HepG2 (cell line): ENCODE data around the gene ADIPOR2. TPM values are rescaled to one million over a fixed set of nuclear protein-coding genes. Genes with fewer than 3 reads are reported as not detected.

Experiments
- ETV5 ChIP-seq: IDR thresholded peaks from 2 replicates; pipeline ENCODE4 v1.6.1; 2018; ENCODE audit warnings: missing biosample characterization, missing genetic modification reagents, inconsistent platforms, borderline replicate concordance
- FOXJ3 ChIP-seq: sonication (generic); formaldehyde crosslinking; IDR thresholded peaks from 2 replicates; pipeline ENCODE4 v1.4.0; 2020; ENCODE audit warnings: missing genetic modification reagents, mild to moderate bottlenecking, borderline replicate concordance
- HNF4A ChIP-seq: sonication (generic); formaldehyde crosslinking; IDR thresholded peaks from 2 replicates; pipeline ENCODE4 v1.4.0; 2020; ENCODE audit warnings: missing genetic modification reagents
- KAT7 ChIP-seq: IDR thresholded peaks from 2 replicates; pipeline ENCODE4 v1.6.1; 2018; ENCODE audit warnings: borderline replicate concordance, missing compliant biosample characterization
- RARA ChIP-seq: IDR thresholded peaks from 2 replicates; pipeline ENCODE4 v1.6.1; 2016; ENCODE audit warnings: missing genetic modification reagents, missing compliant biosample characterization
- SOX6 ChIP-seq, 2 experiments: fragments of 450-650 bp in 1 of 2; sonication (generic) in 1 of 2; formaldehyde crosslinking in 1 of 2; IDR thresholded peaks; 2 replicates each; pipeline versions ENCODE4 v1.4.0 to v1.6.1; 2017 to 2020; ENCODE audit warnings: antibody characterized with exemption in 1 of 2, mild to moderate bottlenecking in 1 of 2, missing genetic modification reagents in 1 of 2
- ZNF207 ChIP-seq: fragments of 450-650 bp; IDR thresholded peaks from 2 replicates; pipeline ENCODE4 v1.6.1; 2016; ENCODE audit warnings: antibody characterized with exemption, borderline replicate concordance
- ZNF777 ChIP-seq: sonication (generic); formaldehyde crosslinking; IDR thresholded peaks from 2 replicates; pipeline ENCODE4 v1.4.0; 2020; ENCODE audit warnings: missing genetic modification reagents
- polyA plus RNA-seq, 8 experiments: library from polyadenylated mRNA; depleted of rRNA in 3 of 8; stranded (reverse) in 7 of 8; unstranded in 1 of 8; fragments of >200 nt; fragmentation: Illumina TruSeq in 4 of 8; extraction: Trizol in 4 of 8; gene quantifications; 2 replicates each; pipeline versions ENCODE4 v1.2.1 to v1.2.3, GENCODE V29; 2011 to 2016; ENCODE audit warnings: low read depth in 4 of 8, missing spikeins in 1 of 8, mixed read lengths in 1 of 8; ENCODE audit not compliant: insufficient read depth in 1 of 8
- total RNA-seq, 5 experiments: library from RNA; depleted of rRNA; stranded (reverse); fragments of >200 nt; fragmentation: Illumina TruSeq; extraction: Trizol; gene quantifications; 2 replicates each; pipeline ENCODE4 v1.2.3, GENCODE V29; 2016; ENCODE audit warnings: low read depth in 1 of 5
- TF ChIP-seq, protein P1 (sequence below): sonication (generic); formaldehyde crosslinking; IDR thresholded peaks from 2 replicates; pipeline ENCODE4 v1.4.0; 2020; ENCODE audit warnings: mild to moderate bottlenecking, missing genetic modification reagents
- TF ChIP-seq, protein P2 (sequence below): sonication (generic); formaldehyde crosslinking; IDR thresholded peaks from 2 replicates; pipeline ENCODE4 v1.4.0; 2020; ENCODE audit warnings: missing genetic modification reagents
- TF ChIP-seq, protein P3 (sequence below): sonication (generic); formaldehyde crosslinking; IDR thresholded peaks from 2 replicates; pipeline ENCODE4 v1.5.1; 2020; ENCODE audit warnings: mild to moderate bottlenecking, missing genetic modification reagents, moderate library complexity

Gene ADIPOR2
- total and polyA plus RNA-seq, 2 of the 13 experiments (the other 11 are each of a cell fraction or from before 2014, with no cell fraction given): 35.2 to 52.2 TPM

DNA sequence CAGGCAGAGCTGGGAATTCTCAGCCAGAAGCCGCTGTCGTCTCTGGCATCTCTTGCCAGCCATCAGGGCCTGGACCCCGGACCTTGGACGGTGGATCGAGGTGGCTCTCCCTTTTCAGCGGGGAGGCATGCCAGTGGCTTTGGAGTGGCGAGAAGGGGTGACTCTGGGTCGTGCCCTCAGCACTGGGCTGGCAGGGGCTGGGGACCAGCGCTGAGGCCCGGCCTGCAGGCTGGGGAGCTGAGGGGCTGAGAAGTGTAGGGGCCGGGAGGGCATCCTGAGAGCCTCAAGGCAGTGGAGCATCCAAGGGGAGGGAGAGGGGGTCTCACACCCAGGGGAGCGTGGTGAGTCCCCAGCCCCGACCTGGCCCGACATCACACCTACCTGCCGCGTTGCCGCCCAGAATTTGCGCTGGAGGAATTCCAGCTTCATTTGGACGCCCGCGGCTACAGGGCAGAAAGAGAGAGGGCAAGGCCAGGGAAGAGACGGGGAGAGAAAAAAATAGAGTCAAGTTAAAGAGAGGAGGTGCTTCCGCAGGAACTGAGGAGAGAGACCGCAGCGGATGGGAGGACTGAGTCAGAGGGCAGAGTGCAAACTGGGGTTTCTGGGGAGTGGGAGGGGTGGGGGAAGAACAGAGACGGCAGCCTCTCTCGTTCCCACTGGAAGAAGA is 120.5 kb downstream of the ADIPOR2 start (continued):
- TF ChIP-seq, protein P1, sequence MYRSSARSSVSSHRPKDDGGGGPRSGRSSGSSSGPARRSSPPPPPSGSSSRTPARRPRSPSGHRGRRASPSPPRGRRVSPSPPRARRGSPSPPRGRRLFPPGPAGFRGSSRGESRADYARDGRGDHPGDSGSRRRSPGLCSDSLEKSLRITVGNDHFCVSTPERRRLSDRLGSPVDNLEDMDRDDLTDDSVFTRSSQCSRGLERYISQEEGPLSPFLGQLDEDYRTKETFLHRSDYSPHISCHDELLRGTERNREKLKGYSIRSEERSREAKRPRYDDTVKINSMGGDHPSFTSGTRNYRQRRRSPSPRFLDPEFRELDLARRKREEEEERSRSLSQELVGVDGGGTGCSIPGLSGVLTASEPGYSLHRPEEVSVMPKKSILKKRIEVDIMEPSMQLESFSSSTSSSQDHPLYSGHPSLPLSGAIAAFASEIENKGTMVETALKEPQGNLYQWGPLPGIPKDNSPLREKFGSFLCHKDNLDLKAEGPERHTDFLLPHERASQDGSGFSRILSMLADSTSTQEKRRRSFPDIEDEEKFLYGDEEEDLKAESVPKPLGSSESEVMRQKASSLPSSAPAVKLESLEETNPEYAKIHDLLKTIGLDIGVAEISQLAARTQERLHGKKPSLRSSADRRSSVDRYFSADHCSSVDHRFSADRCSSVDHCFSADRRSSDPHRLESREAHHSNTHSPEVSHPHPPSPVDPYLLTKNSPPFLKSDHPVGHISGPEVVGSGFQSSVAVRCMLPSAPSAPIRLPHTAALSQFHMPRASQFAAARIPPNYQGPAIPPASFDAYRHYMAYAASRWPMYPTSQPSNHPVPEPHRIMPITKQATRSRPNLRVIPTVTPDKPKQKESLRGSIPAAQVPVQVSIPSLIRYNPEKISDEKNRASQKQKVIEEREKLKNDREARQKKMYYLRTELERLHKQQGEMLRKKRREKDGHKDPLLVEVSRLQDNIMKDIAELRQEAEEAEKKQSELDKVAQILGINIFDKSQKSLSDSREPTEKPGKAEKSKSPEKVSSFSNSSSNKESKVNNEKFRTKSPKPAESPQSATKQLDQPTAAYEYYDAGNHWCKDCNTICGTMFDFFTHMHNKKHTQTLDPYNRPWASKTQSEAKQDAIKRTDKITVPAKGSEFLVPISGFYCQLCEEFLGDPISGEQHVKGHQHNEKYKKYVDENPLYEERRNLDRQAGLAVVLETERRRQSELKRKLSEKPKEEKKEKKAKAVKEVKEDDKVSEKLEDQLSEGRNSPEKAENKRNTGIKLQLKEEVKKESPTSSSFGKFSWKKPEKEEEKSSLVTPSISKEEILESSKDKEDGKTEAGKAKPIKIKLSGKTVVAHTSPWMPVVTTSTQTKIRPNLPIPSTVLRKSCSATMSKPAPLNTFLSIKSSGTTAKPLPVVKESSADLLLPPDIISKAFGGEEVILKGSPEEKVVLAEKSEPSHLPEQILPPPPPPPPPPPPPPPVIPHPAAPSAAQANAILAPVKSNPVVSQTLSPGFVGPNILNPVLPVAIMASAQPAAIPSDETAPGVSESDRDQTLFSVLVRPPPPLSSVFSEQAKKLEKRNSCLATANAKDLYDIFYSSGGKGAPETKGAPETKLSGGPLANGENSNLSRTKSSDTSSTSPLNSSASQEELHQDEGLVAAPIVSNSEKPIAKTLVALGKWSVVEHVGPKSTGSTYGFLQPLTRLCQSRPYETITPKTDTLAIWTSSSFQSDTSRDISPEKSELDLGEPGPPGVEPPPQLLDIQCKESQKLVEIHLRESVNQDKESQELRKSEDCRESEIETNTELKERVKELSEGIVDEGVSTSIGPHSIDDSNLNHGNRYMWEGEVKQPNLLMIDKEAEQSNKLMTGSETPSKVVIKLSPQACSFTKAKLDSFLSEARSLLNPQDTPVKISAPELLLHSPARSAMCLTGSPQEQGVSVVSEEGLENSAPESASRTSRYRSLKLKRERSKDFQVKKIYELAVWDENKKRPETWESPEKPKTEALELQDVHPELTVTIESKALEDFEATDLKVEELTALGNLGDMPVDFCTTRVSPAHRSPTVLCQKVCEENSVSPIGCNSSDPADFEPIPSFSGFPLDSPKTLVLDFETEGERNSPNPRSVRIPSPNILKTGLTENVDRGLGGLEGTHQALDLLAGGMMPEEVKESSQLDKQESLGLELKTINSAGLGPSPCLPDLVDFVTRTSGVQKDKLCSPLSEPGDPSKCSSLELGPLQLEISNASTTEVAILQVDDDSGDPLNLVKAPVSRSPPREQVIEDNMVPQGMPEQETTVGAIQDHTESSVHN (CRISPR knock-in tag): no peak
- TF ChIP-seq ZNF777: peak; percentile 51
- TF ChIP-seq, protein P2, sequence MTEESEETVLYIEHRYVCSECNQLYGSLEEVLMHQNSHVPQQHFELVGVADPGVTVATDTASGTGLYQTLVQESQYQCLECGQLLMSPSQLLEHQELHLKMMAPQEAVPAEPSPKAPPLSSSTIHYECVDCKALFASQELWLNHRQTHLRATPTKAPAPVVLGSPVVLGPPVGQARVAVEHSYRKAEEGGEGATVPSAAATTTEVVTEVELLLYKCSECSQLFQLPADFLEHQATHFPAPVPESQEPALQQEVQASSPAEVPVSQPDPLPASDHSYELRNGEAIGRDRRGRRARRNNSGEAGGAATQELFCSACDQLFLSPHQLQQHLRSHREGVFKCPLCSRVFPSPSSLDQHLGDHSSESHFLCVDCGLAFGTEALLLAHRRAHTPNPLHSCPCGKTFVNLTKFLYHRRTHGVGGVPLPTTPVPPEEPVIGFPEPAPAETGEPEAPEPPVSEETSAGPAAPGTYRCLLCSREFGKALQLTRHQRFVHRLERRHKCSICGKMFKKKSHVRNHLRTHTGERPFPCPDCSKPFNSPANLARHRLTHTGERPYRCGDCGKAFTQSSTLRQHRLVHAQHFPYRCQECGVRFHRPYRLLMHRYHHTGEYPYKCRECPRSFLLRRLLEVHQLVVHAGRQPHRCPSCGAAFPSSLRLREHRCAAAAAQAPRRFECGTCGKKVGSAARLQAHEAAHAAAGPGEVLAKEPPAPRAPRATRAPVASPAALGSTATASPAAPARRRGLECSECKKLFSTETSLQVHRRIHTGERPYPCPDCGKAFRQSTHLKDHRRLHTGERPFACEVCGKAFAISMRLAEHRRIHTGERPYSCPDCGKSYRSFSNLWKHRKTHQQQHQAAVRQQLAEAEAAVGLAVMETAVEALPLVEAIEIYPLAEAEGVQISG: peak; percentile 66
- TF ChIP-seq HNF4A (CRISPR knock-in tag): peak; percentile 43
- TF ChIP-seq FOXJ3: no peak
- 0 out of 2 replicates have a peak, but pooled peaks have one; percentile 59 for TF ChIP-seq KAT7 (CRISPR knock-in tag)
- TF ChIP-seq SOX6 (IDR thresholded peaks at IDR 0.05): no peak
- TF ChIP-seq SOX6 (CRISPR knock-in tag; IDR thresholded peaks at IDR 0.05): no peak; the same call in 1 of the 2 replicates
- TF ChIP-seq ZNF207: no peak
- peak; percentile 77 for TF ChIP-seq RARA (CRISPR knock-in tag)
- TF ChIP-seq, protein P3, sequence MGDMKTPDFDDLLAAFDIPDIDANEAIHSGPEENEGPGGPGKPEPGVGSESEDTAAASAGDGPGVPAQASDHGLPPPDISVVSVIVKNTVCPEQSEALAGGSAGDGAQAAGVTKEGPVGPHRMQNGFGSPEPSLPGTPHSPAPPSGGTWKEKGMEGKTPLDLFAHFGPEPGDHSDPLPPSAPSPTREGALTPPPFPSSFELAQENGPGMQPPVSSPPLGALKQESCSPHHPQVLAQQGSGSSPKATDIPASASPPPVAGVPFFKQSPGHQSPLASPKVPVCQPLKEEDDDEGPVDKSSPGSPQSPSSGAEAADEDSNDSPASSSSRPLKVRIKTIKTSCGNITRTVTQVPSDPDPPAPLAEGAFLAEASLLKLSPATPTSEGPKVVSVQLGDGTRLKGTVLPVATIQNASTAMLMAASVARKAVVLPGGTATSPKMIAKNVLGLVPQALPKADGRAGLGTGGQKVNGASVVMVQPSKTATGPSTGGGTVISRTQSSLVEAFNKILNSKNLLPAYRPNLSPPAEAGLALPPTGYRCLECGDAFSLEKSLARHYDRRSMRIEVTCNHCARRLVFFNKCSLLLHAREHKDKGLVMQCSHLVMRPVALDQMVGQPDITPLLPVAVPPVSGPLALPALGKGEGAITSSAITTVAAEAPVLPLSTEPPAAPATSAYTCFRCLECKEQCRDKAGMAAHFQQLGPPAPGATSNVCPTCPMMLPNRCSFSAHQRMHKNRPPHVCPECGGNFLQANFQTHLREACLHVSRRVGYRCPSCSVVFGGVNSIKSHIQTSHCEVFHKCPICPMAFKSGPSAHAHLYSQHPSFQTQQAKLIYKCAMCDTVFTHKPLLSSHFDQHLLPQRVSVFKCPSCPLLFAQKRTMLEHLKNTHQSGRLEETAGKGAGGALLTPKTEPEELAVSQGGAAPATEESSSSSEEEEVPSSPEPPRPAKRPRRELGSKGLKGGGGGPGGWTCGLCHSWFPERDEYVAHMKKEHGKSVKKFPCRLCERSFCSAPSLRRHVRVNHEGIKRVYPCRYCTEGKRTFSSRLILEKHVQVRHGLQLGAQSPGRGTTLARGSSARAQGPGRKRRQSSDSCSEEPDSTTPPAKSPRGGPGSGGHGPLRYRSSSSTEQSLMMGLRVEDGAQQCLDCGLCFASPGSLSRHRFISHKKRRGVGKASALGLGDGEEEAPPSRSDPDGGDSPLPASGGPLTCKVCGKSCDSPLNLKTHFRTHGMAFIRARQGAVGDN: peak; percentile 87
- peak; percentile 86 for TF ChIP-seq ETV5 (CRISPR knock-in tag)
